K562 (cell line): ENCODE data around the gene CD101. TPM values are rescaled to one million over a fixed set of nuclear protein-coding genes. Genes with fewer than 3 reads are reported as not detected.

Source experiments
- ATAC-seq: fragments of 200-7000 bp; cut with Tn5 transposase; 3 replicates; pipeline ENCODE4 v1.9.1; 2020; ENCODE audit warnings: moderate library complexity
- BruUV-seq: library from RNA; stranded (reverse); fragments of 400-500 nt; replicated peaks from 2 replicates; lab custom pipeline; 2021; lab: Mats Ljungman, UMichigan
- CTCF ChIA-PET: fragments of 300-600 bp; formaldehyde crosslinking; extraction: SDS; loops from one replicate; lab custom pipeline; 2021; ENCODE audit warnings: low intra/inter-chr PET ratio; lab: Yijun Ruan, JAX
- POLR2A ChIA-PET: fragments of 300-600, 350-650 bp; sonication (Branson Sonifier 250); formaldehyde crosslinking; extraction: SDS; loops from one replicate; lab custom pipeline; 2021; ENCODE audit warnings: antibody characterized with exemption, inconsistent platforms; lab: Yijun Ruan, JAX
- DNase-seq, 4 experiments: peaks; one replicate each; pipeline versions ENCODE4 v3.0.0 to v3.0.0-alpha.2; 2011 to 2018; ENCODE audit warnings: low spot score in 3 of 4, mixed read lengths in 3 of 4; ENCODE audit errors: extremely low read depth in 1 of 4
- FAIRE-seq: peaks from 2 replicates; lab custom pipeline; 2011; peaks lifted over from hg19 to GRCh38; lab: Jason Lieb, UNC
- H2AFZ ChIP-seq: 2 replicates; pipeline ENCODE4 v1.6.0; 2011; ENCODE audit warnings: low read depth, low read length, control low read depth, inconsistent platforms
- H3K27ac ChIP-seq: fragments of 200-600 bp; 3 replicates; pipeline ENCODE4 v1.8.0; 2011; ENCODE audit warnings: low read depth, mild to moderate bottlenecking, control low read depth, inconsistent platforms, low read length, moderate library complexity, mixed read lengths; ENCODE audit errors: extremely low read depth
- H3K27me3 ChIP-seq, 2 experiments: fragments of 300-600 bp in 1 of 2; 2 replicates in 1 of 2; 3 replicates in 1 of 2; pipeline versions ENCODE4 v1.6.0 to v1.8.0; 2011; ENCODE audit warnings: inconsistent platforms in 2 of 2, low read length in 2 of 2, mild to moderate bottlenecking in 1 of 2, mixed read lengths in 1 of 2, moderate library complexity in 1 of 2; ENCODE audit not compliant: control insufficient read depth in 2 of 2, insufficient read depth in 2 of 2
- H3K36me3 ChIP-seq: fragments of 300-600 bp; 3 replicates; pipeline ENCODE4 v1.8.0; 2011; ENCODE audit warnings: mild to moderate bottlenecking, low read length, inconsistent platforms; ENCODE audit not compliant: control insufficient read depth, insufficient read depth
- H3K4me1 ChIP-seq, 2 experiments: fragments of 200-600 bp in 1 of 2; replicated peaks in 1 of 2; 2 replicates in 1 of 2; 3 replicates in 1 of 2; pipeline versions ENCODE4 v1.5.1 to v1.8.0; 2011; ENCODE audit warnings: inconsistent platforms in 2 of 2, low read length in 2 of 2, mild to moderate bottlenecking in 1 of 2, mixed read lengths in 1 of 2, moderate library complexity in 1 of 2; ENCODE audit not compliant: control insufficient read depth in 2 of 2, insufficient read depth in 2 of 2
- H3K4me2 ChIP-seq: 2 replicates; pipeline ENCODE4 v1.6.1; 2011; ENCODE audit warnings: low read length, control low read depth, inconsistent platforms, mixed read lengths; ENCODE audit not compliant: insufficient read depth
- H3K4me3 ChIP-seq: fragments of 200-600 bp; sonication (generic), shearing (Covaris generic); 2 replicates; pipeline ENCODE4 v1.5.1; 2016; ENCODE audit warnings: control low read depth, inconsistent platforms
- H3K79me2 ChIP-seq: fragments of 200-600 bp; 3 replicates; pipeline ENCODE4 v1.8.0; 2011; ENCODE audit warnings: low read length, inconsistent platforms; ENCODE audit not compliant: control insufficient read depth, insufficient read depth
- H3K9ac ChIP-seq, 2 experiments: 2 replicates each; pipeline versions ENCODE4 v1.6.0 to v1.6.1; 2011; ENCODE audit warnings: low read depth in 2 of 2, low read length in 2 of 2, control low read depth in 1 of 2, inconsistent platforms in 1 of 2, mild to moderate bottlenecking in 1 of 2, mixed read lengths in 1 of 2; ENCODE audit not compliant: insufficient read depth in 1 of 2
- H3K9me1 ChIP-seq: one replicate; pipeline ENCODE4 v1.6.0; 2011; ENCODE audit warnings: inconsistent platforms, mild to moderate bottlenecking, low read length, moderate library complexity; ENCODE audit not compliant: control insufficient read depth, insufficient read depth
- H3K9me3 ChIP-seq: replicated peaks from 2 replicates; pipeline ENCODE4 v1.5.1; 2011; ENCODE audit warnings: low read depth, low read length, inconsistent platforms; ENCODE audit not compliant: control insufficient read depth, insufficient read depth
- H4K20me1 ChIP-seq: replicated peaks from 2 replicates; pipeline ENCODE4 v1.6.1; 2011; ENCODE audit warnings: low read length, inconsistent platforms, mixed read lengths; ENCODE audit not compliant: control insufficient read depth, insufficient read depth
- CBX1 ChIP-seq: sonication (generic); IDR thresholded peaks from 2 replicates; pipeline ENCODE4 v1.6.1; 2016; ENCODE audit warnings: antibody characterized with exemption, low read depth, mild to moderate bottlenecking
- CXXC5 ChIP-seq: fragments of 250-450 bp; sonication (Bioruptor Pico); IDR thresholded peaks from 2 replicates; pipeline ENCODE4 v1.8.0; 2022; ENCODE audit warnings: inconsistent platforms, mild to moderate bottlenecking, moderate library complexity
- EP300 ChIP-seq: IDR thresholded peaks from 2 replicates; pipeline ENCODE4 v1.6.1; 2012; ENCODE audit warnings: low read length, improper control_type of control experiment
- LEF1 ChIP-seq: fragments of 450-650 bp; IDR thresholded peaks from 2 replicates; pipeline ENCODE4 v1.6.1; 2016; ENCODE audit warnings: mild to moderate bottlenecking
- MEIS2 ChIP-seq: fragments of 450-650 bp; IDR thresholded peaks from 2 replicates; pipeline ENCODE4 v1.6.1; 2014; ENCODE audit warnings: mild to moderate bottlenecking; ENCODE audit not compliant: partially characterized antibody
- MTF1 ChIP-seq: fragments of 250-450 bp; sonication (Bioruptor Pico); IDR thresholded peaks from 2 replicates; pipeline ENCODE4 v1.9.0; 2021; ENCODE audit warnings: moderate library complexity, mild to moderate bottlenecking, inconsistent platforms, borderline replicate concordance
- NFATC3 ChIP-seq: fragments of 450-650 bp; IDR thresholded peaks from 2 replicates; pipeline ENCODE4 v1.6.1; 2017; ENCODE audit warnings: mild to moderate bottlenecking
- RAD21 ChIP-seq, 2 experiments: fragments of 250-450 bp in 1 of 2; fragments of 450-650 bp in 1 of 2; sonication (Bioruptor Pico) in 1 of 2; formaldehyde crosslinking in 1 of 2; IDR thresholded peaks in 1 of 2; conservative IDR thresholded peaks in 1 of 2; 2 replicates each; pipeline versions ENCODE4 v1.4.0 to v1.8.0; 2020 to 2022; ENCODE audit warnings: mild to moderate bottlenecking in 2 of 2, moderate library complexity in 1 of 2
- RCOR1 ChIP-seq, 2 experiments: IDR thresholded peaks; 2 replicates each; pipeline ENCODE4 v1.6.1; 2012; ENCODE audit warnings: low read depth in 2 of 2, low read length in 2 of 2, borderline replicate concordance in 1 of 2, improper control_type of control experiment in 1 of 2
- RNF2 ChIP-seq: sonication (generic); IDR thresholded peaks from 2 replicates; pipeline ENCODE4 v1.6.1; 2016
- TRIM28 ChIP-seq: fragments of 450-650 bp; IDR thresholded peaks from 2 replicates; pipeline ENCODE4 v1.6.1; 2017
- USF2 ChIP-seq: sonication (generic); formaldehyde crosslinking; IDR thresholded peaks from 2 replicates; pipeline ENCODE4 v1.5.0; 2020; ENCODE audit warnings: missing genetic modification reagents
- ZFX ChIP-seq: sonication (generic); formaldehyde crosslinking; IDR thresholded peaks from 2 replicates; pipeline ENCODE4 v1.8.0; 2022; ENCODE audit warnings: mild to moderate bottlenecking, missing genetic modification reagents, moderate library complexity
- ZNF12 ChIP-seq: sonication (generic); formaldehyde crosslinking; IDR thresholded peaks from 2 replicates; pipeline ENCODE4 v1.4.0; 2020; ENCODE audit warnings: mild to moderate bottlenecking, missing genetic modification reagents
- ZNF764 ChIP-seq: fragments of 250-450 bp; sonication (Bioruptor Pico); IDR thresholded peaks from 2 replicates; pipeline ENCODE4 v1.4.0; 2020; ENCODE audit warnings: low read depth, mild to moderate bottlenecking, moderate library complexity
- WGBS: fragments of 100-300 bp; shearing (Covaris generic); methylation state at CpG from one replicate; pipeline ENCODE4 v1.1.6; 2016; ENCODE audit warnings: low coverage, mixed read lengths; ENCODE audit not compliant: insufficient coverage; ENCODE audit errors: missing lambda C conversion rate; 5-methylcytosine and 5-hydroxymethylcytosine counted together
- in situ Hi-C: fragments of 300-500 bp; cut with MboI; formaldehyde crosslinking; loops from 4 replicates; pipeline ENCODE4 v1.15.0; 2018; ENCODE audit warnings: inconsistent platforms, mixed read lengths
- intact Hi-C: fragments of 100-400 bp; cut with micrococcal nuclease; formaldehyde crosslinking; loops from 2 replicates; pipeline ENCODE4 v1.14.2; 2022
- polyA plus RNA-seq, 8 experiments: library from polyadenylated mRNA; depleted of rRNA in 4 of 8; stranded (reverse) in 5 of 8; unstranded in 3 of 8; fragments of >200 nt; fragmentation: Nextera tagmentation in 2 of 8; fragmentation: Illumina TruSeq in 1 of 8; extraction: Ambion mirVana in 2 of 8; extraction: Trizol in 1 of 8; gene quantifications; 2 replicates each; pipeline versions ENCODE4 v1.2.1 to v1.2.3, GENCODE V29; 2011 to 2014; ENCODE audit warnings: inconsistent platforms in 1 of 8, missing spikeins in 1 of 8
- total RNA-seq, 7 experiments: library from RNA; depleted of rRNA in 6 of 7; stranded (reverse); fragments of >200 nt in 6 of 7; fragmentation: Illumina TruSeq in 2 of 7; extraction: Trizol in 2 of 7; gene quantifications; 2 replicates each; pipeline versions ENCODE4 v1.2.1 to v1.2.3, GENCODE V29; 2011 to 2021; ENCODE audit warnings: low replicate concordance in 1 of 7
- TF ChIP-seq, protein P1 (sequence below), 2 experiments: fragments of 450-650 bp in 1 of 2; sonication (generic) in 1 of 2; formaldehyde crosslinking in 1 of 2; IDR thresholded peaks in 1 of 2; conservative IDR thresholded peaks in 1 of 2; 2 replicates each; pipeline versions ENCODE4 v1.6.1 to v1.8.1; 2016 to 2023; ENCODE audit warnings: mild to moderate bottlenecking in 2 of 2, moderate library complexity in 2 of 2, inconsistent platforms in 1 of 2, missing genetic modification reagents in 1 of 2
- TF ChIP-seq, protein P2 (sequence below): sonication (generic); formaldehyde crosslinking; IDR thresholded peaks from 2 replicates; pipeline ENCODE4 v1.8.1; 2023; ENCODE audit warnings: mild to moderate bottlenecking, missing genetic modification reagents

Gene CD101
- total and polyA plus RNA-seq, 9 of the 15 experiments (the other 6 are each of a cell fraction or from before 2014, with no cell fraction given): 0.04 to 1.1 (median 0.20) TPM

GRCh38 chr1:116986421-116987255, 14.9 kb upstream of the CD101 start:
- intact Hi-C loops: no loop called here
- POLR2A ChIA-PET: interaction anchor here (0.6 to 2.0 kb wide), 5 partner anchors 10 to 318 kb away, joined by 3 to 9 read pairs (median 4); no protein-coding TSS in a partner anchor
- TF ChIP-seq LEF1: peak; percentile 78
- no peak for TF ChIP-seq ZNF764
- TF ChIP-seq, protein P1, sequence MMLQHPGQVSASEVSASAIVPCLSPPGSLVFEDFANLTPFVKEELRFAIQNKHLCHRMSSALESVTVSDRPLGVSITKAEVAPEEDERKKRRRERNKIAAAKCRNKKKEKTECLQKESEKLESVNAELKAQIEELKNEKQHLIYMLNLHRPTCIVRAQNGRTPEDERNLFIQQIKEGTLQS (IDR thresholded peaks at IDR 0.05): peak; percentile 22; the same call in 1 of the 2 replicates
- TF ChIP-seq, protein P1 (CRISPR knock-in tag; conservative IDR thresholded peaks at IDR 0.05): no peak
- peak; percentile 26; the same call in 1 of the 2 replicates for TF ChIP-seq TRIM28
- TF ChIP-seq USF2 (CRISPR knock-in tag): no peak
- TF ChIP-seq MTF1 (CRISPR knock-in tag): no peak
- TF ChIP-seq NFATC3: no peak
- TF ChIP-seq ZNF12 (CRISPR knock-in tag): 0 out of 2 replicates have a peak, but pooled peaks have one; percentile 35
- no peak for TF ChIP-seq ZFX (CRISPR knock-in tag)
- TF ChIP-seq CBX1: no peak
- TF ChIP-seq, protein P2, sequence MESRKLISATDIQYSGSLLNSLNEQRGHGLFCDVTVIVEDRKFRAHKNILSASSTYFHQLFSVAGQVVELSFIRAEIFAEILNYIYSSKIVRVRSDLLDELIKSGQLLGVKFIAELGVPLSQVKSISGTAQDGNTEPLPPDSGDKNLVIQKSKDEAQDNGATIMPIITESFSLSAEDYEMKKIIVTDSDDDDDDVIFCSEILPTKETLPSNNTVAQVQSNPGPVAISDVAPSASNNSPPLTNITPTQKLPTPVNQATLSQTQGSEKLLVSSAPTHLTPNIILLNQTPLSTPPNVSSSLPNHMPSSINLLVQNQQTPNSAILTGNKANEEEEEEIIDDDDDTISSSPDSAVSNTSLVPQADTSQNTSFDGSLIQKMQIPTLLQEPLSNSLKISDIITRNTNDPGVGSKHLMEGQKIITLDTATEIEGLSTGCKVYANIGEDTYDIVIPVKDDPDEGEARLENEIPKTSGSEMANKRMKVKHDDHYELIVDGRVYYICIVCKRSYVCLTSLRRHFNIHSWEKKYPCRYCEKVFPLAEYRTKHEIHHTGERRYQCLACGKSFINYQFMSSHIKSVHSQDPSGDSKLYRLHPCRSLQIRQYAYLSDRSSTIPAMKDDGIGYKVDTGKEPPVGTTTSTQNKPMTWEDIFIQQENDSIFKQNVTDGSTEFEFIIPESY: peak; percentile 99
- TF ChIP-seq RAD21 (CRISPR knock-in tag; conservative IDR thresholded peaks at IDR 0.05 in 1 of 2, IDR thresholded peaks at IDR 0.05 in 1 of 2): peak; percentile 16 to 44; a peak in 3 of 4 replicates
- TF ChIP-seq RCOR1 (IDR thresholded peaks at IDR 0.05; ENCODE audit: borderline replicate concordance in 1 of 2, low read depth in 2 of 2, low read length in 2 of 2): peak in 1 of 2 experiments; percentile 69; a peak in 1 of 4 replicates
- 0 out of 2 replicates have a peak, but pooled peaks have one; percentile 15 for TF ChIP-seq CXXC5 (CRISPR knock-in tag)
- TF ChIP-seq MEIS2: peak; percentile 7
- TF ChIP-seq RNF2: peak; percentile 30; the same call in 1 of the 2 replicates
- no peak for TF ChIP-seq EP300

More at GRCh38 chr1:116986421-116987255, 14.9 kb upstream of the CD101 start:
- H3K9me3 ChIP-seq: no peaks in the 10 kb centered on the region
- no peak overlapping the region for H3K4me3 ChIP-seq
- CTCF ChIA-PET: no interaction called here
- H3K36me3 ChIP-seq: peaks cover 24% of the 10 kb centered on the region; the same call in 2 of the 3 replicates
- FAIRE-seq (peak; percentile 76), DNase-seq (peak; percentile 48 to 71 (median 54)), ATAC-seq (peak; percentile 90)
- H3K79me2 ChIP-seq: no peaks in the 10 kb centered on the region
- WGBS: 43% methylated on average over 29 of the region's 29 CpGs
- H2AFZ ChIP-seq: no peak overlapping the region
- no peaks in the 10 kb centered on the region for H3K9me1 ChIP-seq
- no peaks in the 10 kb centered on the region for H4K20me1 ChIP-seq
- H3K4me2 ChIP-seq: no peak overlapping the region
- H3K9ac ChIP-seq: peak overlapping the region in 1 of 2 experiments; percentile 70; a peak in 2 of 4 replicates
- peaks cover 7 to 13% of the 10 kb centered on the region in 2 experiments for H3K4me1 ChIP-seq
- no peaks in the 10 kb centered on the region for H3K27me3 ChIP-seq
- H3K27ac ChIP-seq: no peak overlapping the region
- BruUV-seq: no TSS peak
- in situ Hi-C loops: no loop called here
